K562 (cell line): Measurements from ENCODE around the gene SLC35A4.

ENCODE experiments used
- ELF1 ChIP-seq: fragments of 200-800 bp; sonication (Bioruptor generic); IDR thresholded peaks from 2 replicates; pipeline ENCODE4 v1.6.1; 2016; ENCODE audit warnings: missing genetic modification characterization, missing compliant biosample characterization
- EZH2 ChIP-seq: IDR thresholded peaks from 2 replicates; pipeline ENCODE4 v1.6.1; 2012; ENCODE audit warnings: low read depth, mild to moderate bottlenecking, inconsistent platforms, low read length, borderline replicate concordance
- FOS ChIP-seq: IDR thresholded peaks from 3 replicates; pipeline ENCODE4 v1.6.1; 2011; ENCODE audit not compliant: insufficient read length; ENCODE audit errors: extremely low read depth
- HDAC2 ChIP-seq: fragments of 450-650 bp; IDR thresholded peaks from 2 replicates; pipeline ENCODE4 v1.6.1; 2016; ENCODE audit warnings: mild to moderate bottlenecking
- KAT8 ChIP-seq: fragments of 450-650 bp; IDR thresholded peaks from 2 replicates; pipeline ENCODE4 v1.6.1; 2016; ENCODE audit warnings: low read depth, mild to moderate bottlenecking
- PCBP2 ChIP-seq: fragments of 200-400 bp; formaldehyde crosslinking; IDR thresholded peaks from 2 replicates; pipeline ENCODE4 v1.6.1; 2018; ENCODE audit warnings: low read length, low read depth, mild to moderate bottlenecking, moderate library complexity; ENCODE audit not compliant: poor library complexity, severe bottlenecking
- RBM34 ChIP-seq: fragments of 200-400 bp; formaldehyde crosslinking; IDR thresholded peaks from 2 replicates; pipeline ENCODE4 v1.6.1; 2018; ENCODE audit warnings: low read length, borderline replicate concordance; ENCODE audit not compliant: insufficient read depth
- SMC3 ChIP-seq: conservative IDR thresholded peaks from 2 replicates; pipeline ENCODE4 v1.6.1; 2011; ENCODE audit warnings: low read depth, low read length, improper control_type of control experiment; ENCODE audit not compliant: insufficient read depth
- TF ChIP-seq, protein P1 (sequence below), 3 experiments: IDR thresholded peaks in 2 of 3; conservative IDR thresholded peaks in 1 of 3; 2 replicates each; pipeline ENCODE4 v1.5.1; 2011 to 2012; ENCODE audit warnings: low read length in 3 of 3, mild to moderate bottlenecking in 3 of 3, control low read depth in 2 of 3, improper control_type of control experiment in 1 of 3, inconsistent platforms in 1 of 3, low read depth in 1 of 3, mixed read lengths in 1 of 3, moderate library complexity in 1 of 3; ENCODE audit not compliant: insufficient read depth in 2 of 3

DNA sequence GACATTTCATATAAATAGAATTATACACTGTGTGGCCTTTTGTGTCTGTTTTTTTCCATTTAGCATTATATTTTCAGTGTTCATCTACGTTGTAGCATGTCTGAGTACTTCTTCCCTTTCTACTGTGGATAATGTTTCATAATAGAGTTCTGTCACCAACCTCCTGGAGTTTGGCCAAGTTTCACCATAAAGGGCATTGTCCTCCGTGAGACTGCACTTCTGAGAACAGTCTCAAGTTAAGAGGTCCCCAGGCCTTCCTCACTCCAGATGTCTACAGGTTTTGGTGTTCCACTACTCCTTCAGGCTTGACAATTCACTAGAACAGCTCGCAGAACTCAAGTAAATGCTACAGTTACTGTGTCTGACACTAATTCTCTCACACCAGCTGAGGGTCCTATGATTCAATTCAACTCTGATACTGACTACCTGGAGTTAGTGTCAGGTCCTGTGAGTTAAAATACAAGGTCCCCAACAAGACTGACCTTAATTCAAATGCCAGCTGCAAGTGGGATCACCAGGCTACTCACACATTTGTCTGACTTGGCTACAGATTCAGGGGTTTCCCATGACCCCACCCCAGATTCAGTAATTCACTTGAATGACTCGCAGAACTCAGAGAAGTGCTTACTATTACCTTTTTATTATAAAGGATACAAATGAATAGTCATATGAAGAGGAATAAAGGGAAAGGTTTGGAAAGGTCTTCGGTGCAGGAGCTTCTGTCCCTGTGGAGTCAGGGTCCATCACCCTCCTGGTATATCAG lies 31.1 kb downstream of the SLC35A4 start:
- no peak for TF ChIP-seq SMC3
- TF ChIP-seq ELF1 (tag), result no peak
- no peak for TF ChIP-seq FOS
- TF ChIP-seq, protein P1, sequence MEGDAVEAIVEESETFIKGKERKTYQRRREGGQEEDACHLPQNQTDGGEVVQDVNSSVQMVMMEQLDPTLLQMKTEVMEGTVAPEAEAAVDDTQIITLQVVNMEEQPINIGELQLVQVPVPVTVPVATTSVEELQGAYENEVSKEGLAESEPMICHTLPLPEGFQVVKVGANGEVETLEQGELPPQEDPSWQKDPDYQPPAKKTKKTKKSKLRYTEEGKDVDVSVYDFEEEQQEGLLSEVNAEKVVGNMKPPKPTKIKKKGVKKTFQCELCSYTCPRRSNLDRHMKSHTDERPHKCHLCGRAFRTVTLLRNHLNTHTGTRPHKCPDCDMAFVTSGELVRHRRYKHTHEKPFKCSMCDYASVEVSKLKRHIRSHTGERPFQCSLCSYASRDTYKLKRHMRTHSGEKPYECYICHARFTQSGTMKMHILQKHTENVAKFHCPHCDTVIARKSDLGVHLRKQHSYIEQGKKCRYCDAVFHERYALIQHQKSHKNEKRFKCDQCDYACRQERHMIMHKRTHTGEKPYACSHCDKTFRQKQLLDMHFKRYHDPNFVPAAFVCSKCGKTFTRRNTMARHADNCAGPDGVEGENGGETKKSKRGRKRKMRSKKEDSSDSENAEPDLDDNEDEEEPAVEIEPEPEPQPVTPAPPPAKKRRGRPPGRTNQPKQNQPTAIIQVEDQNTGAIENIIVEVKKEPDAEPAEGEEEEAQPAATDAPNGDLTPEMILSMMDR (IDR thresholded peaks at IDR 0.05 in 2 of 3, conservative IDR thresholded peaks at IDR 0.05 in 1 of 3; ENCODE audit: insufficient read depth in 2 of 3, low read depth in 1 of 3, low read length in 3 of 3), result no peak
- TF ChIP-seq KAT8, result no peak
- TF ChIP-seq PCBP2, result no peak
- no peak for TF ChIP-seq HDAC2
- no peak for TF ChIP-seq RBM34
- no peak for TF ChIP-seq EZH2
